Stimulated activated CD4-positive, alpha-beta T cell treated with anti-CD3 and anti-CD28 coated beads, Interleukin-4, amount 100 ng/mL, for 1 hour (primary cell): ENCODE measurements around the gene MBIP.

Experiments used
- DNase-seq: peaks from one replicate; pipeline ENCODE4 v3.0.0-alpha.2; 2020

The MBIP gene

GRCh38 chr14:36306836-36307235 lies 13.6 kb downstream of the MBIP start:
- no peak for DNase-seq

- DNase-seq = no peak
Measured at GRCh38 chr14:36304895-36305294, 15.5 kb downstream of the MBIP start.

DNA sequence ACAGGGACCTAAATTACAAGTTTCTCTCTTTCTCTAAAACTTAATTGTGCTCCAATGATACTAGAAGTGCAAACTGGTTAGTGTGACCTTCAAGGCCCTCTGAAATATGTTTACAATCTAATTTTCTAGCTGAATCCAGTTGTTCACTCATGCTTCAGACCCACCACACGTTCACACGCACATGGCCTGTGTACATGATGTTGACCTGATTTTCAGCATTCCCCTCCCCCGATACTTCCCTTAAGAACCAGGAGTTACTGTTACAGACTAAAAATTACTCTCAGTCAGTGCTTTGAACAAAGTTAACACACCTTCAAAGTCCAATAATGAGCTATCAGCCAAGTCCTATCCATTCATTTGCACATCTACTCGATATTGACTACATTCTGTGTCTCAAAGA lies 16.5 kb downstream of the MBIP start:
- no peak for DNase-seq

- no peak for DNase-seq
Measured at GRCh38 chr14:36302823-36303222, 17.6 kb downstream of the MBIP start.

DNA sequence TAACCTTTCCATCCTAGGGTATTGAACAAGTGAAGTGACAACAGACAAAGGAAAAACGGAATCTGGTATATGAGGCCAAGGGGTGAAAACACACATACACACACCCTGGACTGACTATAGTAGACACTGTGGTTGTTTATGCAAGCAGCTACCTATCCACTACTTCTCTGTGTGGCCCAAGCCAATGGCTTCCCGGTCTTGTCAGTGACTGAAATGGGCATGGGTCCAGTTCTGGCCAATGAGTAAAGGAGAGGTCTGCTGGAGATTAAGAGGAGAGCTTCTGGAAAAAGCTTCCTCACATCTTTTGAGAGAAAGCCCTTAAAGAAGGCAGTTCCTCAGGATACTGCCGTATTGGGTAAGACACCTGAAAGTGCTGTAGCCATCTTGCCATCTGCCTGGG lies 19.3 kb downstream of the MBIP start:
- no peak for DNase-seq

GRCh38 chr14:36300337-36300736 lies 20.1 kb downstream of the MBIP start:
- no peak for DNase-seq

GRCh38 chr14:36295642-36296627 lies 24.5 kb downstream of the MBIP start:
- DNase-seq = no peak

DNA sequence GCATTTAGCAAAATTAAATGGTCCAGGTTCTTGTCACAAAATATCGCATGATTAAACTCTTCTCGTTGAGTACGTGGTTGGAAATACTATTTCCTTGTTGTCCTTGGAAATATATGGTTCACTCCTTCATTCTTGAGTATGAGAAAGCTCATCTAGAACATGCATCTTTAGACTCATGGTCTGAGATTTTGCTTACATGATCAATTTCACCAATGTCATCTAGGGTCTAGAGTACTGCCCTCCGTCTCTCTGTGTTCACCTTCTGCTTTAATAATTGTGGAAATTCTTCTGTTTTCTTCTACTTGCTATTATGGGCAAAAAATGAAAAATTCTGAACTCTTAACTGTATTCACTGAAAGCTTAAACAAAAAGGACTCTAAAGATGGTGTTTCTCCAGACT lies 25.9 kb downstream of the MBIP start:
- DNase-seq = no peak

DNA sequence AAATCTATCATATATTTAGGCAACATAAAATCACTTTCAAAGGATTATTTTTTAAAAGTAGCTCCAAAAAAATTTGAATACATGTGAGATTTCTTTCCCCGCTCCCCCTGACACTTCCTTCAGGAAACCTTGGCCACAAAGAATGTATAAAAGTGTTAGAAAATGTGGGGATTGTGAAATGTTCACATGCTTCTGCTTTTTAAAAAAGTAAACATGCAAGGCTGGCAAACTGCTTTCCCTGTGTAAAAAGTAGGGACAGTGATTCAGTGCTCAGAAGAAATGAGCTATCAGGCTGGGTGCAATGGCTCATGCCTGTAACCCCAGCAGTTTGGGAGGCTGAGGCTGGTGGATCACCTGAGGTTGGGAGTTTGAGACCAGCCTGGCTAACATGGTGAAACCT lies 26.6 kb downstream of the MBIP start:
- DNase-seq = no peak

- no peak for DNase-seq
Measured at GRCh38 chr14:36289954-36290353, 30.5 kb downstream of the MBIP start.

GRCh38 chr14:36288496-36288895 lies 31.9 kb downstream of the MBIP start:
- no peak for DNase-seq

DNA sequence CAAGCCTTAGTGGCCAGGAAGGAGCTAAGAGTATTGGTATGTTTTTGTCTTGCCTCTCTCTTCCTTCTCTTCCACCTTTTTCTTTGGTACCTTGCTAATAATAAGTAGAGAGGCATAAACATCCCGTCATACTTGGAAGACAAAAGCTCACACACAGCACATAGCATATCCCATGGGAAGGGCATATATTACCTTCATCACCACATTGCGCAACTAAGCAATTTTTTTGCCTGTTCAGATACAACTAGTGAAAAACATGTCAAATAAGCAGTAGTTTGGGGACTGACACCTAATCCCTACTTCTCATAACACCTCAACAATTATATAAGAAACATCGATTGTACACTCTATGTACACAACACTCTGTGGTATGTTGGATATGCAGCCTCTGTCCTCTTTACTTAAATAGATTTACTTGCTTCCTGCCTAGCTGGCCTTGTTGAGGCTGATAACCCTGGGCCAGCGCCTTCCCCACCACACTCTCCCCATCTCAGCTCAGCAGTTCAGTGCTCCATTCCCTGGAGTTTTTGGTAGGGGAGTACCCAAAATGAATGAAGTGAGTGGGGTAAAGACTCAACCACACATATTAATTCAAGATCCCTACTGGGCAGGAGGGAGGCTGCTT lies 35.4 kb downstream of the MBIP start:
- no peak for DNase-seq

GRCh38 chr14:36281309-36281708 lies 39.1 kb downstream of the MBIP start:
- DNase-seq = no peak

GRCh38 chr14:36279306-36280190 lies 40.9 kb downstream of the MBIP start:
- no peak for DNase-seq

- DNase-seq = no peak
Measured at GRCh38 chr14:36275741-36276140, 44.7 kb downstream of the MBIP start.

DNA sequence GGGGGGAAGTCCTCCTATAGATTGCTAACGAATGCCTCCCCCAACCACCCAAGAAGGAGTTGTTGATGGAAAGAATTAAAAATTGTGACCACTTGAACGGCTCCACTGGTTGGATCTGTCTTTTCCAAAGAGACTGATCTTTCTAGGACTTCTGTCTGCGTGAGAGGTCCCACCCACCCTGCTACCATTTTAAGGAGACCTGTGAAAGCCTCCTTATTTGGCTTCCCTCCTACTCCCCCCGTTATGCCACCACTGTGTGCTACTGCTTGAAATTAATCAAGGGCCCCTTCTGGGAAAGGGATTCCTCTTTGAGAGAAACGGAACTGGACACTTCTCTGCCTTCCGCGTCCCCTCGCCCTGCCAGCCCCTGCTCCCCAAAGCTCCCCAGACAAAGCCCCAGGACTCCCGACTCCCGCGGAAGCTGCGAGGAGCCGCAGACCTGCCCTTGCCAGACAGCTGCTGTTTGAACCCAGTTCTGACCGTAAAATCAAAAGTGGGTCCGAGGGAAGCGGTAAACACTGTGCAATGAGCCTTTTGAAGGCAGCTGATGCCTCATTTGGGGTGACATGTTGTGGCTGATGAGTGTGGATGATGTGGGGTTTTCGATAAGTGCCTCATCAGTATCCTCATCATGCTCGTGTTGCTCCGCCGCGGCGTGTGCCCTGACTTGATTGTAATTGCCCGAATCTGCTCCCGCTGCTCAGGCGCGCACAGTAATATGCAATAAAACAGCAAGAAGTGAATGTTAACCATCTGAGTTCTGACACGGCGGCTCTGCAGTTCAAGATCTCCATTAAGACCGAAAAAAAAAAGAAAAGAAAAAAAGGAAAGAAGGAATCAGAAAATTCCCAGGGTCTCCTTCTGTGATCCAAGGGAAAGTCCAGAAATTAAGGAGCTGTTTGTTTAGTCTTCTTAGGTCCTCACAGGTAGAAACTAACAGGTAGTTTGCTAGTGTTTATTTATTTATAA lies 48.2 kb downstream of the MBIP start:
- peak; percentile 13 for DNase-seq

- DNase-seq = no peak
Measured at GRCh38 chr14:36271222-36271621, 49.2 kb downstream of the MBIP start.

DNA sequence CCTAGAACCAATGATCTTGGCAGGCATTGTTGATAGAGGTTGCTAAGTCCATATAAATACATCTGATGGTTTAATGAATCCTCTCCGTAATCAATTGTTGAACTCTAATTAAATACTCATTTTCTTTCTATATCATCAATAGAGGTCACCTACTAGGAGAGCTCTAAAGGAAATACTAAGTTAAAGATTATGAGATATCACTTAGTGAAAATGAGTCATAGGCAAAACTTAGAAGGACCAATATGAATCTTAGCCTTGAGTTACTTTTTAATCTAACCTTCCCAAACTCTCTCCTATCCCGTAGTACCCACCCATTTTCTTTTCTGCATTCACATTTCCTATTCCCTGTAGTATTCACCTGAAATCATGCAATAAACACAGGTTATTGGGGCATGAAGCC lies 50.2 kb downstream of the MBIP start:
- no peak for DNase-seq

DNA sequence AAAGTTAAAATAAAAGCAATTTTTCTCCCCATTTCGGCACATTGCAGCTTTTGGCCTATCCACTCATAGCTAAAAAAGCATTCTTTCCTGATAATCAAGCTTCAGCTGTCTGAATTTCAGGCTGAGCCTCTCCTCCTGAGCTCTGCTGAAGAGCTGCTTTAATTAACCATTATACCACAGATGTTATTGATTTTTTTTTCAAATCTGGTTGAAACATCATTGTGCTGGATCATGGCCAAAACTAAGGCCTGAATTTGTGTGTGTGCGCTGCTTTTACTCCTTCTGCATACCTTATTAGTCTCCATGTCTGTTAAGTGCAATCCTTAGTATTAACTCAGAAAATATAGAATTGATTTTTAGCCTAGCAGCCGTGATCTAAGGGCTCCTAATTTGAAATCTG lies 52.3 kb downstream of the MBIP start:
- no peak for DNase-seq

GRCh38 chr14:36264595-36264994 lies 55.8 kb downstream of the MBIP start:
- DNase-seq = no peak

- DNase-seq = no peak
Measured at GRCh38 chr14:36264107-36264506, 56.3 kb downstream of the MBIP start.
